SK-N-MC (cell line): ENCODE measurements around the gene PGRMC1.

Experiments
- EZH2 ChIP-seq: fragments of 200-600 bp; sonication (generic); IDR thresholded peaks from one replicate; pipeline ENCODE4 v1.6.1; 2017; ENCODE audit warnings: antibody characterized with exemption
- POLR2AphosphoS5 ChIP-seq: IDR thresholded peaks from 2 replicates; pipeline ENCODE4 v1.6.1; 2012; ENCODE audit warnings: mild to moderate bottlenecking, low read depth, low read length, borderline replicate concordance

DNA sequence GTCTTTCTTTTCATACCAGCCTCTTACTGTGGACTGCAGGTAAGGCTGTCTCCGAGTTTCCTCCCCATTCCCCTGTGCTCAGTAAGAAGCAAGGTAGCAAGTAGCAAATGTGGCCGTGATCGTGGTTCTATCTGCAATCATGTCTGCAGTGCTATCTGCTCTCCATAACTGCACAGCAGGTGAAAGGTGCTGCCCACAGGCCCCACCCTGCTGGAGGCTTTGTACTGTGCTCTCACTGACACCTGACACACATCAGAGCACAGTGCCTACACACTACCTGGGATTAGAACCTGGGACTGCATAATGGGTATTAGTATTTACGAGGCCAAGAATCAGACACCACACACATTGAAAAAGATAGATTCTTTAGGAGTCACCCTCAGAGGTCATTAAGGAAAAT lies 15.3 kb downstream of the PGRMC1 start:
- TF ChIP-seq POLR2AphosphoS5 (no peak), EZH2 (no peak)
